Stimulated activated CD4-positive, alpha-beta T cell treated with anti-CD3 and anti-CD28 coated beads, Interleukin-1b, Interleukin-23, amount 100 ng/mL, for 1 hour (primary cell): ENCODE data around the gene FSTL4.
"Not testable (repeated sequence)": the region's sequence is repeated elsewhere in the genome, so short reads cannot be mapped to it uniquely, and the experiment has no call there.

Experiments used
- DNase-seq, 2 donors: peaks; one replicate each; pipeline ENCODE4 v3.0.0-alpha.2; 2020; ENCODE audit warnings: low read depth in 2 of 2

The FSTL4 gene

DNA sequence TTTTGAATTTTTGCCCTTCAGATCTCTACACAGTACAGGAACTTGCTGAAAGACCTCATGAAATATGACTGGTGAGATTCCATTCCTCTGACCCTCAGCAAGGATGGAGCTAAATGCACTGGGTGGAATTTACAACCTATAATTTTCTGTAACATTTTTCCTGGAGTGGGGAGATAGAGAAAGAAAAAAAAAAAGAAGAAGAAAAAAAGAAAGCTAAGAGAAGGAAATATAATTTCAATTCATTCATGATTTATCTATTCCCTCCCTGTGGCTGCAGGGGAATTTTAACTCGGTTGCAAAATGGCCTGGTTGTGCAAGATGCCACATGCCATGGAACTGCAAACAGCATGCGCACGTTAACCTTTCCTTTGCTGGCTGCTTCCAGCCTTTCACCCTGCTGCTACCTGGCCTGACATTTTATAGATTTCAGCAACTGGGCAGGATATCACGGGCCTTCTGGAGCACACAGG lies 155.4 kb downstream of the FSTL4 start:
- no peak for DNase-seq

DNA sequence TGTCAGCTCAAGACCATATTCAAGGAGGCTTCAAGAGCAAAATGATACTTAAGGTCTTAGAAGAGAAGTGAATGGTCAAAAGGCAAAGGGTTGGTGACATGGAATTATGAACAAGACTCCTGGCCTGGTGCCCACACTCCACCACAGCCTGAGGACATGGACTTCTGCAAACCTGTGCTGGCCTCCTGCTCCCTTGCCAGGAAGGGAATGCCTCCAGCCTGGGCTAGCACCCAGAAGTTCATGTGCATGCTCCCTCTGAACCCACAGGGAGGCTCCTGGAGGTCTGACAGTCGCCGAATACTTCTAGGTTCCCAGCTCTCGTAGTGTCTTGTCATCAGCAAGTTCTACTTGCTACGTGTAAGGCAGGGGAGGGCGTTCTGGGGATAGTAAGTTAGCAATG lies 156.7 kb downstream of the FSTL4 start:
- no peak for DNase-seq

DNA sequence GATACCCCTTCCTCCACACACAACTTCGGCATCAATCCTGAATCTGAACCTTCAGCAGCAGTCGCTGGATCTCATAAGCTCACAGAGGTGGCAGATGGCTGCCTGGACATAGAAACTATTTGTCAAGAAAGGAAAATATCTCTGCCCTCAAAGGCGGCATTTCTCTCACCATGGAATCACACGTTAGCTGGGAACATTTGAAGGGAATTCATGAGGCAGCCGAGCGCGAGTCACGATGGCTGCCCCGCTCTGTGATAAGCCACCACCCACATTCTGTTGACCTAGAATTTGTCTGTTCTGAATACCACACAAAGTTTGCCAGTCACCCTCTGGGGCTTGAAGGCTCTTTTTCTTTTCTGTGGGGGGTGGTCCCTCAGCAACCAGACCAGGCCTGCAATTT lies 157.9 kb downstream of the FSTL4 start:
- DNase-seq: no peak

DNA sequence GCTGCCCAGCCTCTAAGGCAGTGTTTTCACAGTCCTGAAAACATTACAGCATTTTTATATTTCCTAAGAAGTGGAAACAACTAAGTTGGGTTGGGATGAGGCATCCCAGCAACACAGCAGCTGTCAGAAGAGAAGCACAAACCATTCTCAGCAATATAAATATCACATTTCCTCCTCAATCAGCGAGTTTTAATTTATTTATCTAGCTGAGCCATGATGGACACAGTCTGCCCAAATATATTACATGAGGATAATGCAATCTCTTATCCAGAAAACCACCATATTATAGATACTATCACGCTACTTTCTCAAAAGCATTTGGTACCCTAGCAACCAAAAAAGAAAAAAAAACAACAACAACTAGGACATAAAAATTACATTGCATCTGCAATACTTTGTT lies 158.5 kb downstream of the FSTL4 start:
- DNase-seq: no peak

DNA sequence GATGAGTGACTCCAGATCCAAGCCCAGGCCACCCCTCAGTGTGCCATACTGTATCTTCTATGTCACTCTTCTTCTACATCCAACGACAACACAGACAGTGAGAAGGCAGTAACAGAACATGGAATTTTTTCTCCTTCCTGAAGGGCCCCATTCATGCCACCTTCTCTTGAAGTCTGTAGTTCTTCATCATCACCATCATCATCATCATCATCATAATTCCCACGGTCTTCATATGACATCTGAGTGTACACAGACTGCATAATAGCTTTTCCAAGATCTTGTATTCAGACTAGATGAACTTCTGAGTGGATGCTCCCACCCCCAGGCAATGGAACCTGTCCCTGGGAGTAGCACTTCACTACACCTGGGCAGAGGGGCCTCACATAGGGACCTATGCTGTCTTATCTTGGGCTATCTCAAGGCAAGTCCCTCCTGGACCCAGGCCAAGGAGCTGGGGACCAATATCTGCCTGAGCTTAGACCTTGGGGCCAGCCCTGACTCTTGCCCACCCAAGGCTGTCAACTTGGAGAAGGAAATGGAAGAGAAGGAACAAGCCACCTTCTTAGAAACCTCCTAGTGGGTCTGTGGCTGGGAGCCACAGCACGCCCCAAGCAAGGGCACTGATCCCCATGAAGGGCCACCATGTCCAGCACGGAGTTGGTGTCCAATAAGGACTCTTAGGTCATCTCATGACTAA lies 159.1 kb downstream of the FSTL4 start:
- DNase-seq: no peak

DNA sequence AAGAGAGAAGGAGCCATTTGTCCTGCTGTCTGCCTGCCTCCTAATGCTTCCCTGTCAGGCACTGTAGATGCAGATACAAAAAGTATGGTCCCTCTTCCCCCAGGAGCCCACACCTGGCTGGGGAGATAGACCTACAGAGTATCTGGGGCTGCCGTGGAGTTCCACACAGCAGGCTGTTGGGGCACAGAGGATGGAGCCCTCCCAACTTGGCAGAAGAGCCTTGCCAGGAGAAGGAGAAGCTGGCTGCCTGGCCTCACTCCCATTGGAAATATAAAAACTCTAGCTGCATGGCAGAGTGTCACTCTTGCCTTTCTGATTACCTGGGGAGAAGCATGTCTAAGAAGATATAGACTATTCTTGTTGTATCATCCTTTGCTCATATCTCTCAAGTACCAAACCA lies 160.4 kb downstream of the FSTL4 start:
- no peak for DNase-seq

DNA sequence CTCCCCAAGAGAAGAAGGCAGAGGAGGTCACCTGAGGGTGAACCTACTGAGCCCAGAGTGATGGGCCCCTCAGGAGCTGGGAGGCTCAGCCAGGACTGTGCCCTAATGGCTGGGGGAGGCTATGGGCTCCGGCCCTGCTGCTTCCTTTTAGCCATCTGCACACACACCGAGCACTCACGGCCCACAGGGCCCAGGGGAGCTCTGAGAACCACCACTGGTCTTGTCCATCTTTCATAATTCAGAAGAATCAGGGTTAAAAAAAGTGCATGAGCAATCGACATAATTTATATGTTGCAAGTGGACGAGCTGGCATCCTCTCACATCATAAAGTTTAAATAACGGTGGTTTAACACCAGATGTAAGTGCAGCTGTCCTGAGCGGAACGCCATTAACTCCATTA lies 162.1 kb downstream of the FSTL4 start:
- no peak for DNase-seq

DNA sequence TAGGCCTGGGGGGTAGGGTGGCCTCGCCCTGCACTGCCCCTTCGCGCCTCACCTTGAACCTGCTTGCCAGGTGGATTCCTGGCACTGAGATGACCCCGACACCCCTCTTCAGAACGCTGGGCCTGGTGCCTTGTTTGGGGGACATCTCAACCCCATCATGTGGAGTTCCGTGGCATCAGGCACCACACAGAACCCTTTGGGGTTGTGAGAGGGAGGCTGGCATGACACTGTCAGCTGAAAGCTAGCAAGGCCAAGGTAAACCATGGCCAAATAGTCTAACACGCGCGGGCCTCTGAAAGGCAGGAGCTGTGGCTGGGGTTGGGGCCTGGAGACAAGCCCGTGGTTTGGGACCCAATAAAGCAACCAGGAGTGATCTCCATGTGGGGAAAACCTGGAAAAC lies 163.2 kb downstream of the FSTL4 start:
- no peak for DNase-seq

DNA sequence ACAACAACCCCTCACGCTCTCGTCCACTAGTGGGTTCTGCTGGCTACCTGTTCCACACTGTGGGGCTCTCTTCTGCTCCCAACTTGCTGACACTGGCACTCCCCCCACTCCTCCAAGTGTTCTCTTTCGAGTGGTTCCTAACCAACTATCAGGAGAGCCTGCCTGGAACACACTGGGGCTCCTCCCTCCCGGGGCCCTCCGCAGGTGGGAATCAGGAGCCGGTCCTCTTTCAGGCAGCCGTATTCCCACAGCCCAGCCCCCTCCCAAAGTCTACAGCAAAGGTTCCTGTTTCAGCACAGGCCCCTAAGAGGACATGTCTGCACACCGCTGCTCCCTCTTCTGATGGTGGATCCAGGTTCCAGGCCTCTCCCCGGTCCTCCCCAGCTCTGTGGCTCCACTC lies 165.9 kb downstream of the FSTL4 start:
- no peak for DNase-seq

DNA sequence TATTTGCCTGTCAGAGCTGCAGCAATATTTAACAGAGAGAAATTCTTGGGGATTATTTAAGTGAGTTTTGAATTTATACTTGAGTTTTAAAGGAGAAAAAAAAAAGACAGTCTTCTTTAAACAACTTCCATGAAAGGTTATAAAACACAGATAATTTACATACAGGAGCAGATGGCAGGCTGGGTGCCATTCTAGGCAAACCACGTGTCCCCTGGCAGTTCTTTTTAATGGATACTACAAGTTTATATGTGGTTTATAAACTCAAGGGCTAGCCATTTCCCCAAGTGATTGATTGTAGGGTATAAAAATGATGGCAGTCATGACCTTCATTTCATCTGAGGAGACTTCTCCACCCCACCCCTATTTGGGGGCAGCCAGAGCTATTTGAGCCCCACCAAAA lies 166.6 kb downstream of the FSTL4 start:
- no peak for DNase-seq

DNA sequence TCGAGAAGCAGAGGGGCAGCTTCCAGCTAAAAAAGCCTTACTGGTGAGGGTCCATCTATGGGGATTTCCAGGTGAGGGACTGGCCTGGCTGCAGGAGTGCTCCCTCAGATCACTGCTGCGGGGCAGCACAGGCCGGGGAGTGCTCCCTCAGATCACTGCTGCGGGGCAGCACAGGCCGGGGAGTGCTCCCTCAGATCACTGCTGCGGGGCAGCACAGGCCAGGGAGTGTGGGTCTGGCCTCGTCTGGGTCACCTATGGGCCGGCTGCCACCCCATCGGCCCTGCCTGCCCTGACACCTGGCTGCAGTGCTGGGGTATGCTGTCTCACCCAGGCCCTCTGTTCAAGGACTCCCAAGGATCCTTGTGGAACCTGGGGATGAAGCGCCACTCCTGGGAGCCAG lies 167.1 kb downstream of the FSTL4 start:
- not testable (repeated sequence) for DNase-seq

DNA sequence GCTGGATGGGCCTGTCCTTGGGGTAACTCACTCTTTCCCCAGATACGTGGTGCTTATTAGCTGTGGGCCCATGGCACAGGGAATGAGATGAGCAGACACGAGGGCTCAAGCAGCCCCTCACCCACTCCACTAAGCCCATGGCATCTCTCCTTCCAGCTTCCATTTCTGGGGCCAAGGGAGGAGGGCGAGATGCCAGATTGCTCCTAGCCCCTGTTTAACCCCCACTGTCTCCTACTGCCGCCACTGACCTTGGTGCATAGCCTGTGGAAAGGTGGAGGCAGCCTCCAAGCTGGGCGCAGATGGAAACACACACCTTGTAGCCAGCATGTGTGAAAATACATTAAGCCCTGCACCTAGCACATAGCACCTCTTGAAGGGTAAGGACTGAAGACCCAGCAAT lies 167.6 kb downstream of the FSTL4 start:
- no peak for DNase-seq

DNA sequence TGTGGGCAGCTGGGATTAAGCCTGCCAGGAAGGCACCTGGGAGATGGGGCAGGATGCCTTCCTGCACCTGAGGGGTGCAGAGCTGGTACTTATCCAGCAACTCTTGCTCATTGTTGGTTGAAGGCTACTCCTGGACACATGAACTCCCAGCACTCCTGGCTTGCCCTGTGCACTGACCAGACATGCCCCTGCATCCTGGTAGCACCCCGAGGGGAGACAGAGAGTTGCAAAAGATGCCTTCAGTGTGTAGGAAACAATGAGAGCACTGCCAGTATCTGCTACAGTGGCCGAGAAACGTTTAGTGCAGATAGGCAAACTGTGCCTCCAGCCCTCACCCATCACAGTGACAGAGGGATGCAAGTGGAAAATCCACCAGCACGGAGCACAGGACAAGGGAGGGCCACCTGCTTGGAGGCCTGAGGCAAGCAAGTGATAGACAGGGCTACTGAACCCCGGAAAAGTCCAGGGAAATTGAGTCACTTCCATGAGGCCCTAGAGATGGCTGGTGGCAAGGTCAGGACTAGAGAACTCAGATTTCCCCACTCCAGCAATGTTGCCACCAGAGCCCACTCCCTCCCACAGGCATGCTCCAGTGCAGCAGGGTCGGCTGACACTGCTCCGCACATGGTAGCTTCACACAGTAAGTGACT lies 171.1 kb downstream of the FSTL4 start:
- no peak for DNase-seq

DNA sequence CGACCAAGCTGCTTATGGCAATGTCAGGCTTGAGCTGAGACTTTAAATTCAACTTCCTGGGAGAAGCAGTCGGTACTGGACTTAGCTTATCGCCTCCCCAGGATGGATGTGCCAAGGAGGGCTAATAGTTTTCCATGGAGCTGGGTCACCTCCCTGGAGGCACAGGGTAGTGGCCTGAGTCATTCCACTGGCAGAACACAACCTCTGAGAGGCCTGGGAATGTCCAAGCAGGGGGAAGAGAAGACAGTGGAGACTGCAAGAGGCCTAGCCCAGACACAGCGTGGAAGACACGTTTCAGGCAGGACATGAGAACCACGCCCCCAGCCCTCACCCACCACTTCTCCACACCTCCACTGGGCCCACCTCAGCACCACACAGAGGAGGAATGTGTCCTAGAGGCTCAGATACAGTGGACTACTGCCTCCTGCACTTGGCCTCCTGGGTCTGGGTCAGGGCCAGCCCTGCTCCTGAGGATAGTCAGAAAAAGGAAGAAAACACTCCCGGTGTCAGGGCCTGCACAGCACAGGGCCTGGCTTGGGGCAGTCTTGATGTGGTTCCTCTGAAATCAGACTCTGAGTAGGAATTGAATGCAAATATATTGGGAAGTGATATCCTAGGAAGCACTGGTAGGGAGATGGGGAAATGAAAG lies 171.8 kb downstream of the FSTL4 start:
- DNase-seq: no peak

DNA sequence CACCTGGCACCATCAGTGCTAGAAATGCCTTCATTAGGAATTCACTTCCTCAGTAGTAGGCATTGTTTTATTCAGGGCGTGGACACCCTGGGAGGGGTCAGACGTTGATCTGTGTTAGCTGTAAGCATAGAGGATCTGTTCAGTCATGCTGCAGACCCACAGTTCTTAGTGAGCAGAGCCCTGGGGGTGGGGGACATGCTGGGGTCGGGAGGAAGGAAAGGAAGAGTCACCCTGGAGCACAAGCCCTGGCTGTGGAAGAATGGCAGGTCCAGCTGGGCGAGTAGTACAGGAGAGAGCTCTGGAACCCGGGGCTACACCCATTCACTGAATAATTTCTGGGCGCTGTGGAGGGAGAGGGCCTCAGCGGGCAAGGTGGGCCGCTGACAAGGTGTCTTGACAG lies 172.5 kb downstream of the FSTL4 start:
- no peak for DNase-seq

DNA sequence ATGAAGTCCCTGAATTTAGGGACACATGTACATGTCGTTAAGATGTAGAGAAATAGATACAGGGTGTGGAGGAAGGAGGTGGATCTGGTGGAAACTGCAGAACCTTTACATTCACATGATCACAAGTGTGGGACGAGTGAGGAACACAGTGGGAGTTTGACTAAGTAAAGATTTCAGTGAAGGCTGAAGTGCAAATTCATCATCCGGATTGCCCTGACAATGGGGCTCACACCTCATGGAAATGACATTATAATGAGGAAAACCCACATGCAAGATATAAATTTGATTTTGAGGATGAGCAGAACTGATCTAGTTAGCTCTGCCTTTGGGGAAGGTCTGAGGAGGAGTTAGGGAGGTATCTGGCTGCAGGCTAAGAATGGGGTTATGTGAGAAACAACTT lies 173.9 kb downstream of the FSTL4 start:
- no peak for DNase-seq

DNA sequence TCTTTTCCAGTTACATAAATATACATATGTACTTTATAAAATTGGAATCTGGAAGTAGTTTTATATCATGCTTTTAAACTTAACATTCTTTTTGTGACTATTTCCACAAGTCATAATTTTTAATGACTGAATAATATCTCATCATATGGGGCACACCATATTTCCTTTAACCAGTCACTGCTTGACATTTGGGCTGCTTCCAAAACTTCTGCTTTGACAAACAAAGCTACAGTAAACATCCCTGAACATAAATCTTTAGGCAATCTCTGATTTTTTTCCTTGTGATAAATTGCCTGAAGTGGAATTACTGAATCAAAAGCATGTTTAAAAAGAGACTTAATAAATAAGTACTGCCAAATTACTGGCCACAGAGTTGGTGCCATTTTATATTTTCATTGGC lies 178.0 kb downstream of the FSTL4 start:
- no peak for DNase-seq

DNA sequence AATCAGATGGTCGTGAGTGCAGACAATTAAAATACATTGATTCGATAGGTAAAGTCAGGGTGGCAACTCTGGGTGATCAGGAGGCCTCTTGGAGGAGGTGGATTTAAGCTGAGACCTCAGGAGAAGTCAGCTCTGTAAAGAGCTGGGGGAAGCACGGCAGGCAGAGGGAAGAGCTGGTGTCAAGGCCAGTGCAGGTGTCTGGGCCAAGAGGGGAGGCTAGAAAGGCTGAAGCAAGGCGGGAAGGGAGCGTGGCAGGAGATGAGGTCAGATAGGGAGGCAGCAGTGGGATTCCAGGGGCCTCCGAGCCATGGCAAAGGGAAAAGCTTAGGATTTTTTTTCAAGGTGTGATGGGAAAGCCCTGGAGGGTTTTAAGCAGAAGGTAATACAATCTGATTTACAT lies 178.7 kb downstream of the FSTL4 start:
- no peak for DNase-seq

DNA sequence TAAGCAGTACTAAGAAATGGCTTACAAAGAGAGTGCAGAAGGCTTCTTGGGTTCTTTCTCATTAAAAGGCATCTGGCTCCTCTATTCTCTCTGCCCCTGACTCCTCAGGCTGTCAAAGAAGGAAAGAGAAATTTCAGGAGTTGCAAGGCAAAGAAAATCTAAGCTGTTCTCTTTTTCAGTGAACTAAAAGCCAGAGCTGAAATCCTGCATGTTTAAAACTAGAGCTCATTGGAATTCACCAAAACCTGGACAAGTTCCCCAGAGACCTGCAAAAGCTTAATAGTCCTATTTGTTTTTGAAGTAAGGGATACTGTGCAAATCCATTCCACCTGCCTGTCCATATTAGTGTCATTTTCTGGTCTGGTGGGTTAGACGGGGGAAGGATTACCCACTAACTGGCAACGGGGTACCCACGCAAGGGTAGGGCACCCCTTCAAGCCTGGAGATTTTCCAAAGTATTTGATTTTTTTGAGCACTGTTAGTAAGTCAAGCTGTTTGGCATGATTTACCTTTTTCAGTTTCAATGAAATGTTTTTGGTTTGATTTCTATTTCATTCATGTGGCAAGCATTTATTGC lies 179.3 kb downstream of the FSTL4 start:
- no peak for DNase-seq

DNA sequence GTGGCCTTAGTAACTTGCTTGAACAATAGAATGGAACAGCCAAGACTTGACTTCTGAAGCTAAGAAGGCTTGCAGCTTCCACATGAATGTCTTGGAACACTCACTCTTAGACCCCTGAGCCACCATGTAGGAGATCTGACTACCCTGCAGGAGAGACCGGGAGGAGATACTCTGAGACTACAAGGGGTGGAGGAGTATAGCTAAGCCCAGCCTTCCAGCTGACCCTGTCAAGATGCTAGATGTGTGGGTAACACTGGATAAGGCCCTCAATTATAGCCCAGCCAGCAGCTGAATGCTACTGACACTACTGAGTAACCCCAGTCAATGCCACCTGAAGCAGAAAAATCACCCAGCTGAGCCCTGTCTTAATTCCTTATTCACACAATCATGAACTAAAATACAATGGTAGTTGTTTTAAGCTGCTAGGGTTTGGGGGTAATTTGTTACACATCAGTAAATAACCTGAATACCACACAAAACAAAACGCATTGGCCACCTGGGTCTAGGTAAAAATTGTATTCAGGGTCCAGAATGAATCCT lies 180.9 kb downstream of the FSTL4 start:
- DNase-seq: no peak

DNA sequence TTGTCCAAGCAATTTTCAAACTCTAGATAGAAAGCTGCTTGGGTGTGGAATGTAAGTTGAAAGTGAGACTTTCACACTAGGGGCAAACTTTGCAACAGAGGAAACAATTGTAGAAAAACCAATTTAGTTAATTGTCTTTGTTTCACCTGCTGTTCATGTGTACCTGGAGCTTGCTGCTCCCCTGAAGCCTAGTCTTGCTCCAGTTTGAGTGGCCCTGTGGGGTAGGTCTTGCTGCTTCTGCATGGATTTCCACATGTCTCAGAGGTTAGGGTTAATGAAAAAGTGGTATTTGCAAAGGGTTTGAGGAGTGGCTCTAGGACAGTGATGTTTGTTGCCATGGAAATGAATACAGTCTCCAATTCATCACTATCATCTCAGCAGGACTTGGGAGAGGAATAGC lies 182.2 kb downstream of the FSTL4 start:
- no peak for DNase-seq

DNA sequence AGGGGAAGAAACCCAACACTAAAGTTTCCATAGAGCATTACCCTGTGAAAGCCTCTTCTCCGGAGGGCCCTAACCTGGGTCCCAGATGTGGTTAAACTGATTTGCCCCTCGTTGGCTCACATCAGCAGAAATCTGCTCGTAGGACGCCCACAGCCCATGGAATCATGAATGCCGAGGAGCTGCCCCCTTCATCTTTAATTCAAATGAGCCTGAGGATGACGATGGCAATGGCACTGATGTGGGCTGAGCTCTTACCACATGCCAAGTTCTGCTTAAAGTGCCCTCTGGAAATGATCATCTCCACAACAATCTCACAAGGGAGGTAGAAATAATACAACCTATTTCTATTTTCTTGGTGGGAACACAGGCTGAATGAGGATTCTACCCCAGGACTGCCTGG lies 183.3 kb downstream of the FSTL4 start:
- DNase-seq: no peak
